AG10803 (cell line): ENCODE results near the gene ZNF654.

Experiments used
- DNase-seq: peaks from one replicate; pipeline ENCODE4 v3.0.0; 2010; ENCODE audit warnings: low read depth
- H3K4me3 ChIP-seq: 2 replicates; pipeline ENCODE4 v1.5.1; 2011; ENCODE audit warnings: mild to moderate bottlenecking, low read length, control low read depth
- TF ChIP-seq, protein P1 (sequence below): conservative IDR thresholded peaks from 2 replicates; pipeline ENCODE4 v1.5.1; 2011; ENCODE audit warnings: mild to moderate bottlenecking, low read length, control low read depth, inconsistent platforms

ZNF654 gene

DNA sequence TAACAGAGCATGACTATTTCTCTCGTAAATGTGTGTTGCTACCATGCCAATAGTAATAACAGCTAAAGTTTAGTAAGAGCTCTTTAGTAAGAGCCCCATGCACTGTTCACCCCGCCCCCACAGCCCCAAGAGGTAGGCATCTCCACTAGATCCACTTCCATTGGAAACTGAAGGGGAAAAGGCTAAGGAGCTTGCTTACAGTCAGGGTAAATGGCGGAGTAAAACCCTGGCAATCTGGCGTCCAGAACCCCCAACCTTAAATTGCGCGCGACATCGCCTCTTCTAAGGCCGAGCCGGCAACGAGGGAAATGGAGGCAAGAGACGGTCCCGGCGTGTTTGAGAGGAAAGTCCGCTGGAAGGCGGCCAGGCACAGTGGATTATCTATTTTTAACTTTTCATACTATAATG, 90.0 kb downstream of the ZNF654 start:
- peak; percentile 26 for DNase-seq
- TF ChIP-seq, protein P1, sequence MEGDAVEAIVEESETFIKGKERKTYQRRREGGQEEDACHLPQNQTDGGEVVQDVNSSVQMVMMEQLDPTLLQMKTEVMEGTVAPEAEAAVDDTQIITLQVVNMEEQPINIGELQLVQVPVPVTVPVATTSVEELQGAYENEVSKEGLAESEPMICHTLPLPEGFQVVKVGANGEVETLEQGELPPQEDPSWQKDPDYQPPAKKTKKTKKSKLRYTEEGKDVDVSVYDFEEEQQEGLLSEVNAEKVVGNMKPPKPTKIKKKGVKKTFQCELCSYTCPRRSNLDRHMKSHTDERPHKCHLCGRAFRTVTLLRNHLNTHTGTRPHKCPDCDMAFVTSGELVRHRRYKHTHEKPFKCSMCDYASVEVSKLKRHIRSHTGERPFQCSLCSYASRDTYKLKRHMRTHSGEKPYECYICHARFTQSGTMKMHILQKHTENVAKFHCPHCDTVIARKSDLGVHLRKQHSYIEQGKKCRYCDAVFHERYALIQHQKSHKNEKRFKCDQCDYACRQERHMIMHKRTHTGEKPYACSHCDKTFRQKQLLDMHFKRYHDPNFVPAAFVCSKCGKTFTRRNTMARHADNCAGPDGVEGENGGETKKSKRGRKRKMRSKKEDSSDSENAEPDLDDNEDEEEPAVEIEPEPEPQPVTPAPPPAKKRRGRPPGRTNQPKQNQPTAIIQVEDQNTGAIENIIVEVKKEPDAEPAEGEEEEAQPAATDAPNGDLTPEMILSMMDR = no peak
- H3K4me3 ChIP-seq = peak overlapping the region; percentile 96

DNA sequence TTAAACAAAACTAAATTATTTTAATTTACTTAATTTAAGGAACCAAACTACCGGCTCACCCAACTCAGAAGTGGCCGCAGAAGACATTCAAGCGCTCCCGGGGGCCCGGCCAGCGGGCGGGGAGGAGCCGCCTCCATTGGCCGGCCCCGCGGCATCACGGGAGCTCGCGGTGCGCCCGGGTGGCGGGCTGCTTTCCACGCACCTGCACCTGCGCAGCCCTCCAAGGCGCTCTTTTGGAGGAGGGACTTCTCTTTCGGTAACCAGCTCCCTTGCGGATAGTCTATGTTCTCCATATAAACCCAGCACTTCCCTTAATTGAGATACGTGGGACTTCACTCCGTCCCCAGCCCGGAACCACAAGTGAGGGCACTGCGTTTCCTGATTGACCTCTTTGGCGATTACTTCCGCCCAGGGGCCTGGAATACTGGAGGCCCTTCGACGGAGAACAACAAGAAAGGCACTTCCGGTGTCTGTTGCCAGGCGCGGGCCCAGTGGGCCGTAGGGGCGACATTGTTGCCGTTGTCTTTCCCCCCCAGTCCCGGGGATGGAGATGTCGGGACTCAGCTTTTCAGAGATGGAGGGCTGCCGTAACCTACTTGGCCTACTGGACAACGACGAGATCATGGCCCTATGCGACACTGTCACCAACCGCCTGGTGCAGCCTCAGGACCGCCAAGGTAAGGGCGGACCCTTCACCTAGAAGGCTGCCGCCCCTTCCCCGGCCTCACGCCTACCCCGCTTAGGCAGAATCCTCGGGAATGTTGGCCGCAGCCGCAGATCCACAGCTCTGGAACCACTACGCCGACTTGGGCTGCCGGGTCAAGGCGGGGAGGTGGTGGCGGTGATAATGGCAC, 90.7 kb downstream of the ZNF654 start, which contains the start of gene C3orf38:
Gene C3orf38 (plus strand): TSS at position 451 of the 854 bp plus-strand sequence. CDS start 94 bp downstream, at position 545.
- peak; percentile 92 for DNase-seq
- TF ChIP-seq, protein P1 = no peak
- H3K4me3 ChIP-seq = peak within 1 kb of the TSS; percentile 96

DNA sequence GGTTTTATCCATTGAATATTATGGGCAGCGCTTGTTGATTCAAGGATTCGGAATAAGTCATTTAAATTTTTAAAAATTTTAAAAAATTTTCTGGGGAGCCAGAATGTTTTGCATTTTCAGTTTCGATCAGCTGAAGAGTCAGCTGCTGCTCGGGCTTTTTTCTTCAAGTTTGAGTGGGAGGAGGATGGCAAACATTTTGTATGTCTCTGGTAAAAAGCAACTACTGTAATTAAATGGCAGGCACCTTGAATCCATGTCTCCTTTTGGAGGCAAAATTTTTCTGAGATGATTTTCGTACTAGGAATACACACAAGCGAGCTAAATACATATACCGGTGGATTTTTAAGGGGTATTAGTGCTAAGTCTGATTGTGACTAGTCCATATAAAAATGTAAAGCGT, 91.3 kb downstream of the ZNF654 start:
- peak overlapping the region; percentile 96 for H3K4me3 ChIP-seq
- TF ChIP-seq, protein P1 = no peak
- no peak for DNase-seq

DNA sequence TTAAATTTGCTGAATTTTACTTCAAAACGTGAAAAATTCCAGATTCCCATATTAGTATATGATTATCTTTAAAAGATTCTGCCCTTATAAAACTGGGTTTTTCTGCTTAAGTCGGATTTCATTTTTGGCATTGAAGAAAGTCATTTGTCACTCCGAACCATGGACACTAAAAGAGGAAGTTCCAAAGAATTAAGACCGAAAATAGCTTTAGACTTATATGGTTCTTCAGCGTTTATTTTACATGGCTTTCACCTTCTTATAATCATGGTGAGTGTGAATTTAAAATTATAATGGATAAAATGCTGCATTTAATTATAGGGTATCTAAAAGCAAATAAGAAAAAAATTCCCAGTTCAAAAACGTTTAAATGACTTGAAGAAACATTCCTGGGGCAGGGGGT, 91.8 kb downstream of the ZNF654 start:
- peak overlapping the region; percentile 96 for H3K4me3 ChIP-seq
- TF ChIP-seq, protein P1 = no peak
- DNase-seq = no peak

DNA sequence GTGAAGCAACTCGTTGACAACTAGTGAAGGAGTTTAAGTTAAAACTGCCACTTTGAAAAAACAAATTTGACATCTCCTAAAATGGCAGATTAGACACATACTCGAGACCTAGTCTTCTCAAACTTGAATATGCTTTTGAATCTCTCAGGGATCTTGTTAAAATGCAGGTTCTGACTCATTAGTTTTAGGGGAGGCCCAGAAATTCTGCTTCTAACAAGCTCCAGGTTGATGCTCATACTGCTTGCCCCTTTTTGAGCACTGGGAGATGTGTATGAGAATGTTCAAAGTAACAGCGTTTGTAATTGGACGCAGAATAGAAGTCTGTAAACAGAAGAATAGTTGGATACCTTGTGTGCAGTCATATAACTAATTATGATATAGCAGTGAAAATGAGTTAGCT, 92.3 kb downstream of the ZNF654 start:
- DNase-seq = no peak
- TF ChIP-seq, protein P1 = no peak
- H3K4me3 ChIP-seq = peak overlapping the region; percentile 96

DNA sequence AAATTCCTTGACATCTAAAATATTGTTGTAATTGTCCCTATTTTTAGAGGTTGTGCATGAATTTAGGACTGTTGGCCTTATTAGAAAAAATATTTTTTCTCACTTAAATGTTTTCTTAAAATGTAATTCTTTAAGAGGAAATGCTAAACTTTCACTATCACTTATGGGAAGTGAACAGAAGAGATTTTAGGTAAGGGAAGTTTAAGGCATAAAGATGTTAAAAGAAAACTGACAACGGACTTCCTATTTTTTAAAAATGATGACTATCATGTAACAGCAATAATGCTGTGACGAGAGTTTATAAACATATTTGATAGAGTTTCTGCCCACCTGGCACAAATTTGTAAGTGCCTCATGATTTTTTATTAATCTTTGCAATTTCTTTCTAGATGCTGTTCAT, 93.8 kb downstream of the ZNF654 start:
- H3K4me3 ChIP-seq = no peak overlapping the region
- TF ChIP-seq, protein P1 = no peak
- no peak for DNase-seq

DNA sequence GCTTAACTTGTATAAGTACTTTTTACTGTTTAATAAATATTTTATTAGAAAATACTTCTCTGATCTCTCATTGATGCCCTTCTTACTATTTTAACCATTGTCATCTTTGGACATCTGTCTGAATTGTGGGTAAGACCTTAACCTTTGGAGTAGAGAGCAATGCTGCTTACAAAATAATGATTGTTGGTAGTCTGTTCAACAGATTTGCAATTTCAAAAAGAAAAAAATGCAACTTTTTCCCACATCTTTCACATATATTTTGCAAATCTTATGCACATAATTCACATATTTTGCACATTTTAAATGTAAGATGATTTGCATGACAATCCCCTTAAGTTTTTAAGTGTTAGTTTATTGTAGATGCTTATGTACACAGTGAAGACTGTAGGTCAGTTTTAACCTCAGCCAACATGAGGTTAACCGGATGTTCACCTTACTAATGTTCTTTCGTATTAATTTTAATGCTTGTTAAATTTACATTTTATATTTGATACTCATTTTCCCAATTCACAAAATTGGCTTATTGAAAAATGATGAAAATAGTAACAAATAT, 107.4 kb downstream of the ZNF654 start:
- TF ChIP-seq, protein P1 = no peak
- DNase-seq = no peak

More for the DNA sequence above, 107.4 kb downstream of the ZNF654 start:
- H3K4me3 ChIP-seq = no peak overlapping the region
